Measurements from ENCODE around the gene RBCK1. TPM values are rescaled to one million over a fixed set of nuclear protein-coding genes. Genes with fewer than 3 reads are reported as not detected.
A peak's percentile ranks its signal among the peaks of the same experiment; 100 is the strongest.

Gene RBCK1
- total and polyA plus RNA-seq, 2 donors (not counting 3 experiments of a cell fraction or from before 2014, with no cell fraction given) = 80.4 to 82.7 TPM

DNA sequence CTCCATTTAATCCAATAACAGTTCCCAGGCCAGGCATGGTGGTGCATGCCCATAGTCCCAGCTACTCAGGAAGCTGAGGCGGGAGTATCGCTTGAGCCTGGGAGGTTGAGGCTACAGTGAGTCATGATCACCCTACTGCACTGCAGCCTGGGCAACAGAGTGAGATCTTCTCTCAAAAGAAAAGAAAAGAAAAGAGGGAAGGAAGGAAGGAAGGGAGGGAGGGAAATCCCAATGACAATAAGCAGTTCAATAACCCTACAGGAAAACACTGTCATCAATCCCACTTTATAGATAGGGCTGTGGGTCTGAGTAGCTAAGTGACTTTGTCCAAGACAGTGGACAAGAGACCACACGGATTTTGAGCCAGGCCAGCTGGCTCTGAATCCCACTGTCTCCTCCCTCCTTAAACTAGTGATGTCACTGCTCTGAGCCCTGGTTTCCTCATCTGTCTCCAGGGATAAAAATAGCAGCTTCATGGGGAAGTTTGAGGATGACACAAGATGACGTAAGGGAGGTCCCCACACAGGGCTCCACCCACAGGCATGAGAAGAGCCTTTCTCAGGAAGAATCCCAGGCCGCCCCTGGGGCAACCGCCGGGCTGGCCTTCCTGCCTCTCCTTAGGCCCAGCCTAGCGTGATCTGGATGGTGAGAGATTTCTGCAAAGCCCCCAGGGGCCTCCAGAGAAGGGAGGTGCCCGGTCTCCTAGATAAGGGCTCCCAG, 34.8 kb upstream of the RBCK1 start:
- Histone ChIP-seq H3K9me3 (replicated peaks; ENCODE audit: control insufficient read depth, insufficient read depth, low read length) (no peaks in the 10 kb centered on the region), H3K27ac (ENCODE audit: insufficient read depth, low read depth, low read length) (peak overlapping the region; percentile 82), H4K20me1 (replicated peaks; ENCODE audit: control insufficient read depth, extremely low read depth, insufficient read depth, low read length) (no peaks in the 10 kb centered on the region), H3K4me2 (ENCODE audit: insufficient read depth, low read length) (peak overlapping the region; percentile 9), H3K36me3 (ENCODE audit: control insufficient read depth in 2 of 2, extremely low read depth in 1 of 2, insufficient read depth in 2 of 2, low read length in 2 of 2) (no peaks in the 10 kb centered on the region), H3K4me3 (replicated peaks in 1 of 3; ENCODE audit: insufficient read depth in 1 of 3, low read depth in 1 of 3, low read length in 3 of 3) (no peak overlapping the region), H3K4me1 (ENCODE audit: control insufficient read depth, extremely low read depth, insufficient read depth, low read length) (peaks cover 52% of the 10 kb centered on the region), H3K9ac (replicated peaks; ENCODE audit: extremely low read depth, insufficient read depth, low read length) (peak overlapping the region; percentile 61), H3K79me2 (ENCODE audit: control insufficient read depth, insufficient read depth, low read length) (no peaks in the 10 kb centered on the region), H3K9me1 (replicated peaks; ENCODE audit: control insufficient read depth, extremely low read depth, insufficient read depth, low read length) (no peaks in the 10 kb centered on the region), H2AFZ (ENCODE audit: low read depth, low read length) (peak overlapping the region; percentile 8), H3K27me3 (ENCODE audit: control insufficient read depth in 2 of 2, insufficient read depth in 2 of 2, low read length in 2 of 2) (no peaks in the 10 kb centered on the region)
- dilution Hi-C loops (cut with MboI; ENCODE audit: extremely low pct_ligation_motif_present, low sequenced_read_pairs) (no loop called here), intact Hi-C loops (cut with micrococcal nuclease) (loop anchor here (1.0 to 5.0 kb wide), 5 partner anchors 8 to 1439 kb away; no protein-coding TSS in a partner anchor)
- FAIRE-seq (peak; percentile 96), DNase-seq (ENCODE audit: low read depth, low spot score) (peak; percentile 89)
- BruUV-seq (replicated peaks) = TSS peak; percentile 23
- ChIA-PET CTCF (interaction anchor here (1.8 to 5.8 kb wide), 4 partner anchors 7 to 58 kb away, joined by 7 to 41 read pairs (median 24); partner anchors contain the start of gene TRIB3), POLR2A (interaction anchor here (3.1 kb wide), 1 partner anchor 10 kb away, joined by 13 read pairs; no protein-coding TSS in a partner anchor)
- peak; percentile 69 for TF ChIP-seq POLR2AphosphoS5 (IDR thresholded peaks at IDR 0.05; ENCODE audit: insufficient read depth, low read depth, low read length)
- no peak for TF ChIP-seq MYC (IDR thresholded peaks at IDR 0.05; ENCODE audit: low read depth, low read length)
- TF ChIP-seq GATA2 (IDR thresholded peaks at IDR 0.05; ENCODE audit: insufficient read depth, insufficient read length, low read depth, low read length) = peak; percentile 42
- TF ChIP-seq POLR2A (IDR thresholded peaks at IDR 0.05; ENCODE audit: low read depth, low read length) = peak; percentile 64
- peak; percentile 87 for TF ChIP-seq FOS (IDR thresholded peaks at IDR 0.05; ENCODE audit: borderline replicate concordance, insufficient read depth, low read length)
- no peak for TF ChIP-seq MAX (IDR thresholded peaks at IDR 0.05; ENCODE audit: insufficient read depth, insufficient read length)
- peak; percentile 43 for TF ChIP-seq JUN (IDR thresholded peaks at IDR 0.05; ENCODE audit: borderline replicate concordance, insufficient read depth, insufficient read length, low read depth)
- no peak for TF ChIP-seq CTCF (IDR thresholded peaks at IDR 0.05; ENCODE audit: extremely low read depth in 1 of 2, insufficient read depth in 1 of 2, low read depth in 1 of 2, low read length in 2 of 2)
- TF ChIP-seq EZH2 (IDR thresholded peaks at IDR 0.05; ENCODE audit: borderline replicate concordance, low read depth, low read length, severe bottlenecking) = no peak

Measured in endothelial cell of umbilical vein (primary cell).